Colonic mucosa (tissue), 4 donors: ENCODE data around the gene NUDT19. TPM values are rescaled to one million over a fixed set of nuclear protein-coding genes. Genes with fewer than 3 reads are reported as not detected.
"Not testable (repeated sequence)": the region's sequence is repeated elsewhere in the genome, so short reads cannot be mapped to it uniquely, and the experiment has no call there.

Source experiments
- DNase-seq: peaks from one replicate; pipeline ENCODE4 v3.0.0-alpha.2; 2020
- H3K27ac ChIP-seq: fragments of 200-600 bp; one replicate; pipeline ENCODE4 v1.8.0; 2021
- H3K27me3 ChIP-seq: fragments of 200-600 bp; one replicate; pipeline ENCODE4 v1.8.0; 2021
- H3K36me3 ChIP-seq: fragments of 200-600 bp; one replicate; pipeline ENCODE4 v1.8.0; 2021
- H3K4me1 ChIP-seq: fragments of 200-600 bp; one replicate; pipeline ENCODE4 v1.8.0; 2021; ENCODE audit warnings: mild to moderate bottlenecking
- H3K4me3 ChIP-seq: fragments of 200-600 bp; one replicate; pipeline ENCODE4 v1.8.0; 2021
- H3K9ac ChIP-seq, 2 donors: one replicate each; pipeline ENCODE4 v1.7.0; 2013; ENCODE audit warnings: control low read depth in 2 of 2, low read depth in 2 of 2, low read length in 2 of 2
- H3K9me3 ChIP-seq: fragments of 200-600 bp; one replicate; pipeline ENCODE4 v1.8.0; 2021
- intact Hi-C: fragments of 100-400 bp; cut with DNase I; formaldehyde crosslinking; loops from one replicate; pipeline ENCODE4 v1.14.1; 2022
- total RNA-seq, 2 donors: library from RNA; stranded (reverse); fragmentation: NEBNext Ultra II Directional in 1 of 2; extraction: Animal tissue kit (Norgen Biotek cat#: 25700) in 1 of 2; gene quantifications; one replicate each; pipeline ENCODE4 v1.2.1, GENCODE V29; 2021
- TF ChIP-seq, protein P1 (sequence below): fragments of 200-600 bp; IDR thresholded peaks from one replicate; pipeline ENCODE4 v1.8.0; 2022; ENCODE audit warnings: antibody characterized with exemption, mild to moderate bottlenecking
- donor health status: healthy.
- donor health status: DM: no; HTN: no; CAD: no.
- donor health status: DM: no; HTN: no; CAD: no.

NUDT19 gene
- total RNA-seq, 2 donors from 2014 or later: 19.3 to 25.1 TPM

DNA sequence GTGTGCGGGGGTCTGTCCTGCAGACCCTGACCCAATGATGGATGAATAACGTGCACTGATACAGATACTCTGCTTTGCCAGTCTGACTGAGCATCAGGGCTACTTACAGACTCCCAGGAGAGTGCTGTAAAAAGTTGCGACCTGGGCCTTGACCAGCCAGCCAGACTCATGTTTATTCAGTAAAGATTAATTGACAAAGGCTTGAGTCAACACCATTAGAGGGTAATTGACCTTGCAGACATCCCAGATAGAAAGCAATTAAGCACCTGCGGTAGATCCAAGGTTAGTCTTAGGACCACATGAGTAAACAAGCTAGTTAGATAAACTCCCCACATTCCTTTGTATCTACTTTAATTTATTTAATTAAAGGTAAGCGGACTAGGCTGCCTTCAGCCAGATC, 10.4 kb downstream of the NUDT19 start:
- TF ChIP-seq, protein P1, sequence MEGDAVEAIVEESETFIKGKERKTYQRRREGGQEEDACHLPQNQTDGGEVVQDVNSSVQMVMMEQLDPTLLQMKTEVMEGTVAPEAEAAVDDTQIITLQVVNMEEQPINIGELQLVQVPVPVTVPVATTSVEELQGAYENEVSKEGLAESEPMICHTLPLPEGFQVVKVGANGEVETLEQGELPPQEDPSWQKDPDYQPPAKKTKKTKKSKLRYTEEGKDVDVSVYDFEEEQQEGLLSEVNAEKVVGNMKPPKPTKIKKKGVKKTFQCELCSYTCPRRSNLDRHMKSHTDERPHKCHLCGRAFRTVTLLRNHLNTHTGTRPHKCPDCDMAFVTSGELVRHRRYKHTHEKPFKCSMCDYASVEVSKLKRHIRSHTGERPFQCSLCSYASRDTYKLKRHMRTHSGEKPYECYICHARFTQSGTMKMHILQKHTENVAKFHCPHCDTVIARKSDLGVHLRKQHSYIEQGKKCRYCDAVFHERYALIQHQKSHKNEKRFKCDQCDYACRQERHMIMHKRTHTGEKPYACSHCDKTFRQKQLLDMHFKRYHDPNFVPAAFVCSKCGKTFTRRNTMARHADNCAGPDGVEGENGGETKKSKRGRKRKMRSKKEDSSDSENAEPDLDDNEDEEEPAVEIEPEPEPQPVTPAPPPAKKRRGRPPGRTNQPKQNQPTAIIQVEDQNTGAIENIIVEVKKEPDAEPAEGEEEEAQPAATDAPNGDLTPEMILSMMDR: no peak
- H3K4me3 ChIP-seq: no peak overlapping the region
- no peak for DNase-seq
- H3K4me1 ChIP-seq: no peaks in the 10 kb centered on the region
- H3K36me3 ChIP-seq: peaks cover 6% of the 10 kb centered on the region
- intact Hi-C loops: no loop called here
- no peak overlapping the region for H3K9ac ChIP-seq
- no peak overlapping the region for H3K27ac ChIP-seq
- H3K27me3 ChIP-seq: no peaks in the 10 kb centered on the region
- no peaks in the 10 kb centered on the region for H3K9me3 ChIP-seq

DNA sequence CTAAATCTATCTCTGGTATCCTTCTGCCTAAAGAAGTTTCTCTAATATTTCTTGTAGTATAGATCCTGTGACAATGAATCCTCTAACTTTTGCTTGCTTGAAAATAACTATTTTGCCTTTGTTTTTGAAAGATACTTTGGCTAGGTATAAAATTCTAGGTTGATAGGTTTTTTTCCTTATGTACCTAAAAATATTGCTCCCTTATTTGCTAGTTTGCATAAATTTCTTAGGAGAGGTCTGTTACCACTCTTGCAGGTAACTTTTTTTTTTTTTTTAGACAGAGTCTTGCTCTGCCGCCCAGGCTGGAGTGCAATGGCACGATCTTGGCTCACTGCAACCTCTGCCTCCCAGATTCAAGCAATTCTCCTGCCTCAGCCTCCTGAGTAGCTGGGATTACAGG, 12.4 kb downstream of the NUDT19 start:
- H3K27me3 ChIP-seq, H3K4me3 ChIP-seq, H3K9ac ChIP-seq, H3K4me1 ChIP-seq, H3K36me3 ChIP-seq, H3K27ac ChIP-seq, intact Hi-C loops, H3K9me3 ChIP-seq, DNase-seq: not testable (repeated sequence)

DNA sequence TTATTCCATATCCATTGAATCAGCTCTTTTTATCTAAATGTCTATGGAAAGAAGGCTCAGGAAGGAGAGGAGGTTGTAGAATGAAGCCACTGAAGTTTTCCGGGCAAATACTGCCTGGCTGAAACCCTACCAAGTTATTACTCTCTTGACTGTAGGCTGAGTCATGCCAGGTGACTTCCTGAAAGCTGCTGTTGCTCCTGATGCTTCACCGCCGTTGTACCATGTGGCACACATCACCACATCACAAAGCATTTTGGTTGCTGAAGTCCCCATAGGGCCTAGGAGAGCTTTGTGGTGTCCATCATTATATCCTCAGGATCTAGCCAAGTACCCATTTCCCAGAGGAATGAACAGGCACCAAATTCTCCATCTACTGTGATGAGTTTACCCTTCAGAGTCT, 16.8 kb downstream of the NUDT19 start:
- peaks cover 6% of the 10 kb centered on the region for H3K36me3 ChIP-seq
- intact Hi-C loops: no loop called here
- H3K4me1 ChIP-seq: no peaks in the 10 kb centered on the region
- H3K27me3 ChIP-seq: no peaks in the 10 kb centered on the region
- H3K4me3 ChIP-seq: no peak overlapping the region
- no peaks in the 10 kb centered on the region for H3K9me3 ChIP-seq
- H3K9ac ChIP-seq: peak overlapping the region in 1 of 2 donors; percentile 9
- TF ChIP-seq, protein P1: no peak
- no peak overlapping the region for H3K27ac ChIP-seq
- DNase-seq: no peak

DNA sequence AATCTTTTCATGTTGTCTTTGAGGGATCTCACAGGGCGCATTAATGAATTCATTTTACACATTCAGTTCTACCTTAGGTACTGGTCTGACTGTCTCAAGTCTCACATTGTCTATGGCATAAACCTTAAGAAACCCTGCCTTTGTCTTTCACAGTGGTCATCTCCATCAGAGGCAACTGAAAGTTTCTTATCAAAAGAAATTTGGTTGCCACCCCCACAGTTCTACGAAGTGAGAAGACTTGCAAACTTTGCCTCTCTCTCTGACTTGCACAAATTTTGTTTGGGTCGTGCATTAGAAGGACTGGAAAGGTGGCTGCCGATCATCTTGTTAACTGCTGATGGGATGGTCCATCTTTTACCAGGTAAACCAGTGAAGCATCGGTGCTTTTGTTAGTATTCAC, 17.4 kb downstream of the NUDT19 start:
- no peaks in the 10 kb centered on the region for H3K9me3 ChIP-seq
- H3K4me3 ChIP-seq: no peak overlapping the region
- H3K4me1 ChIP-seq: no peaks in the 10 kb centered on the region
- H3K27me3 ChIP-seq: no peaks in the 10 kb centered on the region
- H3K27ac ChIP-seq: no peak overlapping the region
- intact Hi-C loops: no loop called here
- H3K36me3 ChIP-seq: peaks cover 4% of the 10 kb centered on the region
- TF ChIP-seq, protein P1: no peak
- H3K9ac ChIP-seq: no peak overlapping the region
- DNase-seq: no peak

DNA sequence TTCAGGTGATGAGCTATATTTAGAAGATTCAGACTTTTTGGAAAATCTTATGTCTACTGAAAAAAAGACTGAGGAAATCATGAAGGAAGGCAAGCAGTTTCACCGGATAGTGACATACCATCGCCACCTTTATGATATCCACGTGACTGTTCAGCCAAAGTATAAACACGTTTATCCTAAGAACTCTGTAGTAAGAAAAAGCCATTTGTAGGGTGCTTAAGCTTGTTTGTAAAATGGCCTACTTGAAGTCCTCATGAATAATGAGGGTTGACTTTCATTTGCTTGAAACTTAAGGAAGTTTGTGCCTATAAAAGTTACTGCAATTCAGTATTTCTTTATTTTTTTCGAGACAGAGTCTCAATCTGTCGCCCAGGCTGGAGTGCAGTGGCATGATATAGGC, 20.1 kb downstream of the NUDT19 start:
- no peaks in the 10 kb centered on the region for H3K4me1 ChIP-seq
- TF ChIP-seq, protein P1: no peak
- intact Hi-C loops: no loop called here
- H3K27me3 ChIP-seq: no peaks in the 10 kb centered on the region
- no peak overlapping the region for H3K27ac ChIP-seq
- no peak overlapping the region for H3K4me3 ChIP-seq
- H3K9ac ChIP-seq: no peak overlapping the region
- no peaks in the 10 kb centered on the region for H3K9me3 ChIP-seq
- no peak for DNase-seq
- H3K36me3 ChIP-seq: no peaks in the 10 kb centered on the region

DNA sequence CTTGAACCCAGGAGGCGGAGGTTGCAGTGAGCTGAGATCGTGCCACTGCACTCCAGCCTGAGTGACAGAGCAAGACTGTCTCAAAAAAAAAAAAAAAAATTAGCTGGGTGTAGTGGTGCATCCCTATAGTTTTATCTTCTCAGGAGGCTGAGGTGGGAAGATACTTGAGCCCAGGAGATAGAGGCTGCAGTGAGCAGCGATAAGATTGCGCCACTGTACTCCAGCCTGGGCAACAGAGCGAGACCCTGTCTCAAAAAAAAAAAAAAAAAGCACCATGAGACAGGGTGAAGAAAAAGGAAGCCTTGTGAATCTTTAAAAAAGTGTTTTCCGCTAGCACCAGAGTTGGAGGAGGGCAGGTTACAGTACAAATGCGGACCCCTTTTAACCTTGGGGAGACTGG, 24.6 kb downstream of the NUDT19 start:
- H3K27me3 ChIP-seq, H3K36me3 ChIP-seq, H3K4me3 ChIP-seq, DNase-seq, intact Hi-C loops, H3K9me3 ChIP-seq, H3K9ac ChIP-seq, H3K27ac ChIP-seq, H3K4me1 ChIP-seq: not testable (repeated sequence)

DNA sequence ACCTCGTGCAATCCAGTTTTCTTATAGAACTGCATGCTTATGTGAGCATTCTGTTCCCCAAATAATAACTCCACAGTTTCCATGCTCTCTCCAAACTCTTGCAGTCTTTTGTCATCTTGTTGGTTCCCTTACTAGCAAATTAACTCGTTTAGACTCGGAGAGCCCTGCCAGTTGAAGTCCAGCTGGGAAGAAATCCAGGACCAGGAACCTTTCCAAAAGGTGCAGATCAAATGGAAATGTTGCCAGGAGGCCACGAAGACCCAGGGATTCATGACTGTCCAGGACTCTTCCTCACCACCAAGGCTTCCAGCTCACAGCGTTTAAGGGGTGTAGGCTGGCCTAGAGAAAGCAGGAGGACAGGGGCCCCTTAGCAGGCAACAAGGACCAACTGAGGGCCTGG, 25.9 kb downstream of the NUDT19 start:
- Histone ChIP-seq H3K27me3 (no peaks in the 10 kb centered on the region), H3K27ac (no peak overlapping the region)
- intact Hi-C loops: no loop called here

More for the DNA sequence above, 25.9 kb downstream of the NUDT19 start:
- TF ChIP-seq, protein P1: no peak
- Histone ChIP-seq H3K4me1 (no peaks in the 10 kb centered on the region), H3K4me3 (no peak overlapping the region), H3K36me3 (no peaks in the 10 kb centered on the region), H3K9ac (no peak overlapping the region), H3K9me3 (no peaks in the 10 kb centered on the region)
- no peak for DNase-seq
